Measurements from ENCODE around the gene KLHL20.

DNA sequence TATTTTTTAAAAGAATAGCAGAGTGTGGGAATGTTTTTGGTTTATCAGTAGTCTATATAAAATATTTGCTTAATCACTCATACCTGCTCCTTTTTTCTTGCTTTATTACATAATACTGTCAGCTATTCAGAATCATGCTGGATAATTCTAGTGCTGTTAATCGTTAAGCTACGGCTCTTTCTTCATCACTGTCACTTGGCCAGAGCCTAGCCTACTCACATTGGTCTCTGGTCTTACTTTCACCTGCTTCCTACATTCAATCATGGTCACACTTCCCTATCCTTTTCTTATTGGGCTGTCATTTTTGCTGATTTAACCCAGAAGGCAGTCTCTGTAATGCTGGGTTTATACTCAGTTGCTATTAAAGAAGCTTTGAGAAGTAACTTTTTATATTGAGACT is 2.5 kb downstream of the KLHL20 start:
- no peak for TF ChIP-seq CTCF (IDR thresholded peaks at IDR 0.05; ENCODE audit: low read depth, low read length)
- TF ChIP-seq POLR2A (IDR thresholded peaks at IDR 0.05; ENCODE audit: extremely low read depth, insufficient read length), result no peak
- TF ChIP-seq MAX (IDR thresholded peaks at IDR 0.05; ENCODE audit: low read depth, low read length), result no peak
- no peak for TF ChIP-seq MYC (IDR thresholded peaks at IDR 0.05; ENCODE audit: low read depth, low read length)

All from NB4 (cell line).